Breast epithelium (tissue), 4 donors: ENCODE measurements around the gene TMED4. TPM values are rescaled to one million over a fixed set of nuclear protein-coding genes. Genes with fewer than 3 reads are reported as not detected.

Source experiments
- DNase-seq, 2 donors: peaks; one replicate each; pipeline ENCODE4 v3.0.0-alpha.2; 2019; ENCODE audit warnings: low spot score in 2 of 2
- H3K27ac ChIP-seq, 2 donors: fragments of 200-600 bp; sonication (generic) in 1 of 2; one replicate each; pipeline ENCODE4 v1.5.1; 2016 to 2019; ENCODE audit warnings: mild to moderate bottlenecking in 1 of 2
- H3K27me3 ChIP-seq, 2 donors: fragments of 200-600 bp; sonication (generic) in 1 of 2; one replicate each; pipeline versions ENCODE4 v1.5.1 to v1.6.0; 2017 to 2019; ENCODE audit warnings: control low read depth in 1 of 2, mild to moderate bottlenecking in 1 of 2
- H3K36me3 ChIP-seq: fragments of 200-600 bp; one replicate; pipeline ENCODE4 v1.5.1; 2019
- H3K4me1 ChIP-seq, 2 donors: fragments of 200-600 bp; sonication (generic); one replicate each; pipeline ENCODE4 v1.5.1; 2016 to 2019; ENCODE audit warnings: control low read depth in 1 of 2
- H3K4me3 ChIP-seq, 3 donors: fragments of 200-600 bp; sonication (generic); 1 replicate in 2 of 3; 2 replicates in 1 of 3; pipeline ENCODE4 v1.5.1; 2016 to 2019; ENCODE audit warnings: mild to moderate bottlenecking in 3 of 3, moderate library complexity in 2 of 3
- H3K9me3 ChIP-seq, 2 donors: fragments of 200-600 bp; sonication (generic) in 1 of 2; one replicate each; pipeline ENCODE4 v1.5.1; 2016 to 2019; ENCODE audit warnings: control low read depth in 1 of 2
- CTCF ChIP-seq, 3 donors: fragments of 450-650 bp; IDR thresholded peaks; one replicate each; pipeline ENCODE4 v1.5.1; 2016 to 2017; ENCODE audit warnings: antibody characterized with exemption in 3 of 3, mild to moderate bottlenecking in 3 of 3, moderate library complexity in 3 of 3
- POLR2A ChIP-seq: fragments of 450-650 bp; IDR thresholded peaks from one replicate; pipeline ENCODE4 v1.6.1; 2016; ENCODE audit warnings: antibody characterized with exemption, mild to moderate bottlenecking, moderate library complexity
- POLR2AphosphoS5 ChIP-seq, 3 donors: sonication (generic); formaldehyde crosslinking; IDR thresholded peaks; one replicate each; pipeline ENCODE4 v1.6.1; 2017; ENCODE audit warnings: antibody characterized with exemption in 3 of 3
- intact Hi-C: fragments of 100-400 bp; cut with DNase I; formaldehyde crosslinking; loops from one replicate; pipeline ENCODE4 v1.15.1; 2023; ENCODE audit warnings: low total_unique reads
- total RNA-seq, 3 donors: library from RNA; depleted of rRNA; stranded (reverse); fragments of >200 nt; gene quantifications; one replicate each; pipeline ENCODE4 v1.1.0, GENCODE V29; 2016

The TMED4 gene
- total RNA-seq, 3 donors from 2014 or later = 143 to 208 (median 171) TPM

- no peaks in the 10 kb centered on the region for H3K4me1 ChIP-seq
- no peaks in the 10 kb centered on the region for H3K27me3 ChIP-seq
- no peaks in the 10 kb centered on the region for H3K36me3 ChIP-seq
- TF ChIP-seq POLR2A (no peak), POLR2AphosphoS5 (IDR thresholded peaks at IDR 0.05) (no peak)
- no peak for DNase-seq
- intact Hi-C loops = no loop called here
- peaks cover 5 to 6% of the 10 kb centered on the region in 2 donors for H3K9me3 ChIP-seq
- no peak overlapping the region for H3K4me3 ChIP-seq
- H3K27ac ChIP-seq = no peak overlapping the region
Observed at GRCh38 chr7:44531421-44532380, 50.3 kb downstream of the TMED4 start.

- Histone ChIP-seq H3K4me1 (no peaks in the 10 kb centered on the region), H3K9me3 (peaks cover 12 to 13% of the 10 kb centered on the region in 2 donors), H3K27me3 (no peaks in the 10 kb centered on the region), H3K36me3 (no peaks in the 10 kb centered on the region), H3K4me3 (no peak overlapping the region), H3K27ac (no peak overlapping the region)
- peak in 1 of 2 donors; percentile 48 for DNase-seq
- intact Hi-C loops = no loop called here
- TF ChIP-seq POLR2A (no peak), POLR2AphosphoS5 (IDR thresholded peaks at IDR 0.05) (no peak), CTCF (IDR thresholded peaks at IDR 0.05) (no peak)
Observed at GRCh38 chr7:44530990-44531389, 51.0 kb downstream of the TMED4 start.

Other genes starting within 250 kb of the TMED4 start
- gene NUDCD3, start 91.6 kb downstream of the TMED4 start, total RNA-seq = 10 to 100 TPM; 52.1 to 64.0 (median 60.0) TPM
- gene NPC1L1, start 40.9 kb downstream of the TMED4 start, total RNA-seq = under 1 TPM; 0.16 to 0.33 (median 0.29) TPM
- 10 to 100 TPM; 48.6 to 61.9 (median 61.8) TPM for gene DDX56, start 8.3 kb downstream of the TMED4 start, total RNA-seq
- 10 to 100 TPM; 45.7 to 67.5 (median 46.2) TPM for gene OGDH, start 24.4 kb upstream of the TMED4 start, total RNA-seq
- 10 to 100 TPM; 12.5 to 30.1 (median 23.6) TPM for gene ZMIZ2, start 166.6 kb upstream of the TMED4 start, total RNA-seq
- gene PPIA, start 214.4 kb upstream of the TMED4 start, total RNA-seq = 1,000 to 10,000 TPM; 1,127 to 1,313 (median 1,259) TPM